HL-60 (cell line): Measurements from ENCODE around the gene MYO9B.

Source experiments
- POLR2AphosphoS5 ChIP-seq: IDR thresholded peaks from 2 replicates; pipeline ENCODE4 v1.6.1; 2012; ENCODE audit warnings: low read depth
- TF ChIP-seq, protein P1 (sequence below): IDR thresholded peaks from one replicate; pipeline ENCODE4 v1.5.1; 2011; ENCODE audit warnings: low read length, control low read depth, inconsistent platforms; ENCODE audit not compliant: insufficient read depth
- TF ChIP-seq, protein P2 (sequence below): IDR thresholded peaks from 2 replicates; pipeline ENCODE4 v1.6.1; 2012; ENCODE audit warnings: low read depth; ENCODE audit not compliant: insufficient replicate concordance

GRCh38 chr19:17240062-17240752, 164.6 kb downstream of the MYO9B start:
- TF ChIP-seq, protein P1, sequence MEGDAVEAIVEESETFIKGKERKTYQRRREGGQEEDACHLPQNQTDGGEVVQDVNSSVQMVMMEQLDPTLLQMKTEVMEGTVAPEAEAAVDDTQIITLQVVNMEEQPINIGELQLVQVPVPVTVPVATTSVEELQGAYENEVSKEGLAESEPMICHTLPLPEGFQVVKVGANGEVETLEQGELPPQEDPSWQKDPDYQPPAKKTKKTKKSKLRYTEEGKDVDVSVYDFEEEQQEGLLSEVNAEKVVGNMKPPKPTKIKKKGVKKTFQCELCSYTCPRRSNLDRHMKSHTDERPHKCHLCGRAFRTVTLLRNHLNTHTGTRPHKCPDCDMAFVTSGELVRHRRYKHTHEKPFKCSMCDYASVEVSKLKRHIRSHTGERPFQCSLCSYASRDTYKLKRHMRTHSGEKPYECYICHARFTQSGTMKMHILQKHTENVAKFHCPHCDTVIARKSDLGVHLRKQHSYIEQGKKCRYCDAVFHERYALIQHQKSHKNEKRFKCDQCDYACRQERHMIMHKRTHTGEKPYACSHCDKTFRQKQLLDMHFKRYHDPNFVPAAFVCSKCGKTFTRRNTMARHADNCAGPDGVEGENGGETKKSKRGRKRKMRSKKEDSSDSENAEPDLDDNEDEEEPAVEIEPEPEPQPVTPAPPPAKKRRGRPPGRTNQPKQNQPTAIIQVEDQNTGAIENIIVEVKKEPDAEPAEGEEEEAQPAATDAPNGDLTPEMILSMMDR = no peak
- TF ChIP-seq POLR2AphosphoS5 = no peak
- TF ChIP-seq, protein P2, sequence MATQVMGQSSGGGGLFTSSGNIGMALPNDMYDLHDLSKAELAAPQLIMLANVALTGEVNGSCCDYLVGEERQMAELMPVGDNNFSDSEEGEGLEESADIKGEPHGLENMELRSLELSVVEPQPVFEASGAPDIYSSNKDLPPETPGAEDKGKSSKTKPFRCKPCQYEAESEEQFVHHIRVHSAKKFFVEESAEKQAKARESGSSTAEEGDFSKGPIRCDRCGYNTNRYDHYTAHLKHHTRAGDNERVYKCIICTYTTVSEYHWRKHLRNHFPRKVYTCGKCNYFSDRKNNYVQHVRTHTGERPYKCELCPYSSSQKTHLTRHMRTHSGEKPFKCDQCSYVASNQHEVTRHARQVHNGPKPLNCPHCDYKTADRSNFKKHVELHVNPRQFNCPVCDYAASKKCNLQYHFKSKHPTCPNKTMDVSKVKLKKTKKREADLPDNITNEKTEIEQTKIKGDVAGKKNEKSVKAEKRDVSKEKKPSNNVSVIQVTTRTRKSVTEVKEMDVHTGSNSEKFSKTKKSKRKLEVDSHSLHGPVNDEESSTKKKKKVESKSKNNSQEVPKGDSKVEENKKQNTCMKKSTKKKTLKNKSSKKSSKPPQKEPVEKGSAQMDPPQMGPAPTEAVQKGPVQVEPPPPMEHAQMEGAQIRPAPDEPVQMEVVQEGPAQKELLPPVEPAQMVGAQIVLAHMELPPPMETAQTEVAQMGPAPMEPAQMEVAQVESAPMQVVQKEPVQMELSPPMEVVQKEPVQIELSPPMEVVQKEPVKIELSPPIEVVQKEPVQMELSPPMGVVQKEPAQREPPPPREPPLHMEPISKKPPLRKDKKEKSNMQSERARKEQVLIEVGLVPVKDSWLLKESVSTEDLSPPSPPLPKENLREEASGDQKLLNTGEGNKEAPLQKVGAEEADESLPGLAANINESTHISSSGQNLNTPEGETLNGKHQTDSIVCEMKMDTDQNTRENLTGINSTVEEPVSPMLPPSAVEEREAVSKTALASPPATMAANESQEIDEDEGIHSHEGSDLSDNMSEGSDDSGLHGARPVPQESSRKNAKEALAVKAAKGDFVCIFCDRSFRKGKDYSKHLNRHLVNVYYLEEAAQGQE = no peak
